ENCODE results near the gene DHH. TPM values are rescaled to one million over a fixed set of nuclear protein-coding genes. Genes with fewer than 3 reads are reported as not detected.

DHH gene
- polyA plus RNA-seq, 1 of the 3 experiments (the other 2 are of a cell fraction) = 0.13 TPM

DNA sequence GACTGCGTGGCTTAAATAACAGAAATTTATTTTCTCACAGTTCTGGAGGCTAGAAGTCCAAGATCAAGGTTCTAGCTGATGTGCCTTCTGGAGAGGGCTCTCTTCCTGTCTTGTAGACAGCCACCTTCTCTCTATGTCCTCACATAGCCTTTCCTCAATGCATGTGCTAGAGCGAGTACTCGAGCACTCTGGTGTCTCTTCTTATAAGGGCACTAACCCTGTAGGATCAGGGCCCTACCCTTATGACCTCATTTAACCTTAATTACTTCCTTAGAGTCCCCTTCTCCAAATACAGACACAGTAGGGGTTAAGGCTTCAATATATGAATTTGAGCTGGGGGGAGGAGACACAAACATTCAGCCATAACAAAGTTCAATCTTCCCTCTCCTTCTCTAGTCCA is 10.2 kb downstream of the DHH start:
- no peak overlapping the region for H3K4me2 ChIP-seq
- H2AFZ ChIP-seq (ENCODE audit: low read depth) = no peak overlapping the region
- no peaks in the 10 kb centered on the region for H3K79me2 ChIP-seq (ENCODE audit: insufficient read depth)
- peaks cover 3% of the 10 kb centered on the region for H3F3A ChIP-seq (replicated peaks; ENCODE audit: insufficient read depth)
- CTCF ChIA-PET = interaction anchor here (0.8 to 12.8 kb wide), 6 partner anchors 9 to 86 kb away, joined by 3 to 315 read pairs (median 7); partner anchors contain the start of genes DHH and LMBR1L
- H4K20me1 ChIP-seq (ENCODE audit: insufficient read depth) = no peaks in the 10 kb centered on the region
- H3K27me3 ChIP-seq (ENCODE audit: insufficient read depth) = no peaks in the 10 kb centered on the region
- H3K4me1 ChIP-seq (ENCODE audit: control insufficient read depth in 1 of 2, insufficient read depth in 2 of 2, low read depth in 1 of 2, low read length in 1 of 2) = peaks cover 0 to 10% of the 10 kb centered on the region in 2 experiments; a peak in 1 of 4 replicates
- TF ChIP-seq FOSL2 (IDR thresholded peaks at IDR 0.05; ENCODE audit: borderline replicate concordance, low read depth) (no peak), CHD2 (IDR thresholded peaks at IDR 0.05; ENCODE audit: low read length, partially characterized antibody) (no peak), FOXJ3 (CRISPR knock-in tag; IDR thresholded peaks at IDR 0.05) (no peak), ELF1 (IDR thresholded peaks at IDR 0.05) (no peak), MAX (IDR thresholded peaks at IDR 0.05; ENCODE audit: low read depth) (no peak), POLR2AphosphoS5 (IDR thresholded peaks at IDR 0.05; ENCODE audit: low read depth, low read length) (no peak), RFX5 (IDR thresholded peaks at IDR 0.05; ENCODE audit: low read length) (no peak), JUND (IDR thresholded peaks at IDR 0.05) (no peak), GATA2 (CRISPR knock-in tag; IDR thresholded peaks at IDR 0.05) (no peak), GABPA (IDR thresholded peaks at IDR 0.05; ENCODE audit: low read depth) (no peak), RXRA (IDR thresholded peaks at IDR 0.05; ENCODE audit: borderline replicate concordance, low read depth) (no peak), MXI1 (IDR thresholded peaks at IDR 0.05; ENCODE audit: low read depth, low read length) (no peak), USF2 (IDR thresholded peaks at IDR 0.05; ENCODE audit: borderline replicate concordance, low read depth, low read length) (no peak), RCOR1 (IDR thresholded peaks at IDR 0.05; ENCODE audit: low read length) (no peak), TCF12 (IDR thresholded peaks at IDR 0.05) (no peak), NFIC (IDR thresholded peaks at IDR 0.05; ENCODE audit: borderline replicate concordance) (no peak)
- TF ChIP-seq, protein P1, sequence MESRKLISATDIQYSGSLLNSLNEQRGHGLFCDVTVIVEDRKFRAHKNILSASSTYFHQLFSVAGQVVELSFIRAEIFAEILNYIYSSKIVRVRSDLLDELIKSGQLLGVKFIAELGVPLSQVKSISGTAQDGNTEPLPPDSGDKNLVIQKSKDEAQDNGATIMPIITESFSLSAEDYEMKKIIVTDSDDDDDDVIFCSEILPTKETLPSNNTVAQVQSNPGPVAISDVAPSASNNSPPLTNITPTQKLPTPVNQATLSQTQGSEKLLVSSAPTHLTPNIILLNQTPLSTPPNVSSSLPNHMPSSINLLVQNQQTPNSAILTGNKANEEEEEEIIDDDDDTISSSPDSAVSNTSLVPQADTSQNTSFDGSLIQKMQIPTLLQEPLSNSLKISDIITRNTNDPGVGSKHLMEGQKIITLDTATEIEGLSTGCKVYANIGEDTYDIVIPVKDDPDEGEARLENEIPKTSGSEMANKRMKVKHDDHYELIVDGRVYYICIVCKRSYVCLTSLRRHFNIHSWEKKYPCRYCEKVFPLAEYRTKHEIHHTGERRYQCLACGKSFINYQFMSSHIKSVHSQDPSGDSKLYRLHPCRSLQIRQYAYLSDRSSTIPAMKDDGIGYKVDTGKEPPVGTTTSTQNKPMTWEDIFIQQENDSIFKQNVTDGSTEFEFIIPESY (IDR thresholded peaks at IDR 0.05; ENCODE audit: borderline replicate concordance, low read depth) = no peak
- TF ChIP-seq, protein P2, sequence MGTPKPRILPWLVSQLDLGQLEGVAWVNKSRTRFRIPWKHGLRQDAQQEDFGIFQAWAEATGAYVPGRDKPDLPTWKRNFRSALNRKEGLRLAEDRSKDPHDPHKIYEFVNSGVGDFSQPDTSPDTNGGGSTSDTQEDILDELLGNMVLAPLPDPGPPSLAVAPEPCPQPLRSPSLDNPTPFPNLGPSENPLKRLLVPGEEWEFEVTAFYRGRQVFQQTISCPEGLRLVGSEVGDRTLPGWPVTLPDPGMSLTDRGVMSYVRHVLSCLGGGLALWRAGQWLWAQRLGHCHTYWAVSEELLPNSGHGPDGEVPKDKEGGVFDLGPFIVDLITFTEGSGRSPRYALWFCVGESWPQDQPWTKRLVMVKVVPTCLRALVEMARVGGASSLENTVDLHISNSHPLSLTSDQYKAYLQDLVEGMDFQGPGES (IDR thresholded peaks at IDR 0.05; ENCODE audit: low read depth, low read length) = no peak
- H3K27ac ChIP-seq (ENCODE audit: low read depth in 2 of 2, low read length in 1 of 2) = no peak overlapping the region
- H3K9me2 ChIP-seq = no peaks in the 10 kb centered on the region
- POLR2A ChIA-PET = interaction anchor here (1.0 kb wide), 1 partner anchor 47 kb away, joined by 3 read pairs; the partner anchor contains the start of gene TUBA1B
- WGBS (ENCODE audit: low lambda C conversion rate) = 96% methylated on average over 3 of the region's 3 CpGs
- H3K4me3 ChIP-seq (ENCODE audit: low read depth in 2 of 2, low read length in 1 of 2) = no peak overlapping the region
- H3K36me3 ChIP-seq (replicated peaks in 1 of 2; ENCODE audit: control insufficient read depth in 1 of 2, insufficient read depth in 2 of 2, low read length in 1 of 2) = no peaks in the 10 kb centered on the region
- DNase-seq = no peak
- H3K9me3 ChIP-seq = no peaks in the 10 kb centered on the region
- H3K9ac ChIP-seq = no peak overlapping the region

All from SK-N-SH (cell line).